Testis (tissue), 2 donors: ENCODE results near the gene CXXC5.

Experiments
- POLR2A ChIP-seq: fragments of 450-650 bp; IDR thresholded peaks from one replicate; pipeline ENCODE4 v1.6.1; 2017; ENCODE audit warnings: antibody characterized with exemption, mild to moderate bottlenecking, moderate library complexity
- TF ChIP-seq, protein P1 (sequence below), 3 experiments: fragments of 450-650 bp in 2 of 3; fragments of 200-600 bp in 1 of 3; sonication (generic) in 1 of 3; IDR thresholded peaks; one replicate each; pipeline ENCODE4 v1.5.1; 2016 to 2019; ENCODE audit warnings: antibody characterized with exemption in 3 of 3, mild to moderate bottlenecking in 2 of 3, moderate library complexity in 1 of 3

DNA sequence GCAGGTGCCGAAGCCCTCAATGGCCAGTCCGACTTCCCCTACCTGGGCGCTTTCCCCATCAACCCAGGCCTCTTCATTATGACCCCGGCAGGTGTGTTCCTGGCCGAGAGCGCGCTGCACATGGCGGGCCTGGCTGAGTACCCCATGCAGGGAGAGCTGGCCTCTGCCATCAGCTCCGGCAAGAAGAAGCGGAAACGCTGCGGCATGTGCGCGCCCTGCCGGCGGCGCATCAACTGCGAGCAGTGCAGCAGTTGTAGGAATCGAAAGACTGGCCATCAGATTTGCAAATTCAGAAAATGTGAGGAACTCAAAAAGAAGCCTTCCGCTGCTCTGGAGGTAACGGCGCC lies 32.9 kb downstream of the CXXC5 start:
- TF ChIP-seq, protein P1, sequence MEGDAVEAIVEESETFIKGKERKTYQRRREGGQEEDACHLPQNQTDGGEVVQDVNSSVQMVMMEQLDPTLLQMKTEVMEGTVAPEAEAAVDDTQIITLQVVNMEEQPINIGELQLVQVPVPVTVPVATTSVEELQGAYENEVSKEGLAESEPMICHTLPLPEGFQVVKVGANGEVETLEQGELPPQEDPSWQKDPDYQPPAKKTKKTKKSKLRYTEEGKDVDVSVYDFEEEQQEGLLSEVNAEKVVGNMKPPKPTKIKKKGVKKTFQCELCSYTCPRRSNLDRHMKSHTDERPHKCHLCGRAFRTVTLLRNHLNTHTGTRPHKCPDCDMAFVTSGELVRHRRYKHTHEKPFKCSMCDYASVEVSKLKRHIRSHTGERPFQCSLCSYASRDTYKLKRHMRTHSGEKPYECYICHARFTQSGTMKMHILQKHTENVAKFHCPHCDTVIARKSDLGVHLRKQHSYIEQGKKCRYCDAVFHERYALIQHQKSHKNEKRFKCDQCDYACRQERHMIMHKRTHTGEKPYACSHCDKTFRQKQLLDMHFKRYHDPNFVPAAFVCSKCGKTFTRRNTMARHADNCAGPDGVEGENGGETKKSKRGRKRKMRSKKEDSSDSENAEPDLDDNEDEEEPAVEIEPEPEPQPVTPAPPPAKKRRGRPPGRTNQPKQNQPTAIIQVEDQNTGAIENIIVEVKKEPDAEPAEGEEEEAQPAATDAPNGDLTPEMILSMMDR (IDR thresholded peaks at IDR 0.05): no peak
- TF ChIP-seq POLR2A: no peak
